Suprapubic skin (tissue), 4 donors: ENCODE data around the gene KBTBD7.

Experiments
- CTCF ChIP-seq, 2 donors: fragments of 200-600 bp in 1 of 2; fragments of 450-650 bp in 1 of 2; sonication (generic) in 1 of 2; IDR thresholded peaks; one replicate each; pipeline ENCODE4 v1.5.1; 2016 to 2019; ENCODE audit warnings: antibody characterized with exemption in 2 of 2, mild to moderate bottlenecking in 1 of 2, moderate library complexity in 1 of 2
- POLR2A ChIP-seq, 2 donors: fragments of 450-650 bp; IDR thresholded peaks; one replicate each; pipeline ENCODE4 v1.6.1; 2017; ENCODE audit warnings: antibody characterized with exemption in 2 of 2, mild to moderate bottlenecking in 2 of 2, moderate library complexity in 2 of 2
- POLR2AphosphoS5 ChIP-seq, 3 donors: sonication (generic); formaldehyde crosslinking; IDR thresholded peaks; one replicate each; pipeline ENCODE4 v1.6.1; 2017; ENCODE audit warnings: antibody characterized with exemption in 3 of 3

- TF ChIP-seq POLR2AphosphoS5 (IDR thresholded peaks at IDR 0.05) (no peak), CTCF (IDR thresholded peaks at IDR 0.05) (no peak), POLR2A (IDR thresholded peaks at IDR 0.05) (no peak)
Measured at GRCh38 chr13:41206467-41206866, 12.1 kb upstream of the KBTBD7 start.
